GM23248 (cell line): ENCODE measurements around the gene C19orf25. TPM values are rescaled to one million over a fixed set of nuclear protein-coding genes. Genes with fewer than 3 reads are reported as not detected.

Experiments
- DNase-seq: peaks from one replicate; pipeline ENCODE4 v3.0.0-alpha.2; 2015
- H2AFZ ChIP-seq: fragments of 200-600 bp; sonication (generic); 2 replicates; pipeline ENCODE4 v1.6.1; 2016; ENCODE audit warnings: antibody characterized with exemption
- H3F3A ChIP-seq: fragments of 200-600 bp; sonication (generic); 2 replicates; pipeline ENCODE4 v1.6.1; 2016; ENCODE audit warnings: mild to moderate bottlenecking, antibody characterized with exemption, mixed run types; ENCODE audit not compliant: insufficient read depth
- H3K27ac ChIP-seq: fragments of 200-600 bp; sonication (generic); 2 replicates; pipeline ENCODE4 v1.5.1; 2016; ENCODE audit warnings: mild to moderate bottlenecking
- H3K27me3 ChIP-seq: fragments of 200-600 bp; sonication (generic); replicated peaks from 2 replicates; pipeline ENCODE4 v1.6.1; 2016; ENCODE audit warnings: mild to moderate bottlenecking; ENCODE audit not compliant: insufficient read depth
- H3K36me3 ChIP-seq: fragments of 200-600 bp; sonication (generic); 2 replicates; pipeline ENCODE4 v1.6.1; 2016; ENCODE audit warnings: low read depth, mild to moderate bottlenecking
- H3K4me1 ChIP-seq: fragments of 200-600 bp; sonication (generic); 2 replicates; pipeline ENCODE4 v1.6.1; 2016; ENCODE audit warnings: mild to moderate bottlenecking; ENCODE audit not compliant: insufficient read depth
- H3K4me2 ChIP-seq: fragments of 200-600 bp; sonication (generic); one replicate; pipeline ENCODE4 v1.6.1; 2016; ENCODE audit warnings: mild to moderate bottlenecking; ENCODE audit not compliant: unreplicated experiment
- H3K4me3 ChIP-seq: fragments of 200-600 bp; sonication (generic); 2 replicates; pipeline ENCODE4 v1.5.1; 2016; ENCODE audit warnings: mild to moderate bottlenecking
- H3K79me2 ChIP-seq: fragments of 200-600 bp; sonication (generic); 2 replicates; pipeline ENCODE4 v1.6.1; 2016; ENCODE audit warnings: mild to moderate bottlenecking; ENCODE audit not compliant: insufficient read depth
- H3K9ac ChIP-seq: fragments of 200-600 bp; sonication (generic); 2 replicates; pipeline ENCODE4 v1.6.1; 2016; ENCODE audit warnings: mild to moderate bottlenecking
- H3K9me2 ChIP-seq: fragments of 200-600 bp; sonication (generic); 2 replicates; pipeline ENCODE4 v1.6.1; 2016; ENCODE audit warnings: mixed run types, mild to moderate bottlenecking, moderate library complexity; ENCODE audit not compliant: insufficient read depth
- H3K9me3 ChIP-seq: fragments of 200-600 bp; sonication (generic); one replicate; pipeline ENCODE4 v1.6.1; 2017; ENCODE audit warnings: low read depth
- H4K20me1 ChIP-seq: fragments of 200-600 bp; sonication (generic); 2 replicates; pipeline ENCODE4 v1.6.0; 2016; ENCODE audit not compliant: insufficient read depth
- EZH2 ChIP-seq: fragments of 200-600 bp; sonication (generic); IDR thresholded peaks from 2 replicates; pipeline ENCODE4 v1.6.1; 2018; ENCODE audit warnings: antibody characterized with exemption, mild to moderate bottlenecking; ENCODE audit not compliant: insufficient read depth, poor library complexity, severe bottlenecking
- EZH2phosphoT487 ChIP-seq: fragments of 200-600 bp; sonication (generic); IDR thresholded peaks from 2 replicates; pipeline ENCODE4 v1.6.1; 2018; ENCODE audit warnings: antibody characterized with exemption, moderate library complexity, mild to moderate bottlenecking, low read depth; ENCODE audit not compliant: insufficient read depth
- WGBS, 2 experiments: methylation state at CpG; one replicate each; pipeline ENCODE4 v1.1.6; 2015 to 2017; ENCODE audit warnings: low lambda C conversion rate in 2 of 2, low coverage in 1 of 2; ENCODE audit errors: missing lambda C conversion rate in 2 of 2; 5-methylcytosine and 5-hydroxymethylcytosine counted together
- in situ Hi-C: fragments of 300-500 bp; cut with MboI; formaldehyde crosslinking; loops from 2 replicates; pipeline ENCODE4 v1.15.0; 2020
- polyA plus RNA-seq: library from polyadenylated mRNA; unstranded; fragments of >200 nt; fragmentation: Nextera tagmentation; extraction: Ambion mirVana; gene quantifications from 2 replicates; pipeline ENCODE4 v1.2.1, GENCODE V29; 2016
- total RNA-seq: library from RNA; depleted of rRNA; stranded (reverse); fragments of >200 nt; shearing (Covaris generic); gene quantifications from 2 replicates; pipeline ENCODE4 v1.2.3, GENCODE V29; 2014

C19orf25 gene
- total and polyA plus RNA-seq, 2 experiments from 2014 or later, result 34.7 to 35.9 TPM

GRCh38 chr19:1507763-1508506 lies 28.9 kb upstream of the C19orf25 start:
- Histone ChIP-seq H3K79me2 (peaks cover 7% of the 10 kb centered on the region; the same call in 1 of the 2 replicates), H3K4me2 (peak overlapping the region; percentile 42), H3K4me3 (peak overlapping the region; percentile 64), H2AFZ (peak overlapping the region; percentile 49), H4K20me1 (no peaks in the 10 kb centered on the region), H3F3A (peaks cover 14% of the 10 kb centered on the region; the same call in 1 of the 2 replicates), H3K9me3 (no peaks in the 10 kb centered on the region), H3K36me3 (no peaks in the 10 kb centered on the region), H3K9ac (peak overlapping the region; percentile 64), H3K27ac (peak overlapping the region; percentile 64), H3K4me1 (no peaks in the 10 kb centered on the region), H3K27me3 (no peaks in the 10 kb centered on the region), H3K9me2 (no peaks in the 10 kb centered on the region)
- 3 to 6% methylated on average over 36 to 41 of the region's 46 CpGs for WGBS, 2 experiments
- DNase-seq, result peak; percentile 98
- TF ChIP-seq EZH2, result no peak
- TF ChIP-seq EZH2phosphoT487, result no peak
- in situ Hi-C loops, result no loop called here

GRCh38 chr19:1507192-1507660 lies 28.2 kb upstream of the C19orf25 start:
- 61 to 64% methylated on average over 23 of the region's 23 CpGs for WGBS, 2 experiments
- H3K4me3 ChIP-seq, result 0 out of 2 replicates have a peak overlapping the region, but pooled peaks have one; percentile 10
- in situ Hi-C loops, result no loop called here

GRCh38 chr19:1505991-1506881 lies 27.2 kb upstream of the C19orf25 start:
- Histone ChIP-seq H3K27me3 (no peaks in the 10 kb centered on the region), H3K9me2 (no peaks in the 10 kb centered on the region), H3K4me1 (no peaks in the 10 kb centered on the region), H3K4me2 (no peak overlapping the region), H3K9ac (no peak overlapping the region), H4K20me1 (no peaks in the 10 kb centered on the region), H3K36me3 (no peaks in the 10 kb centered on the region), H2AFZ (no peak overlapping the region), H3K9me3 (no peaks in the 10 kb centered on the region), H3F3A (peaks cover 14% of the 10 kb centered on the region; the same call in 1 of the 2 replicates), H3K79me2 (no peaks in the 10 kb centered on the region), H3K4me3 (no peak overlapping the region), H3K27ac (no peak overlapping the region)
- 84 to 87% methylated on average over 37 to 45 of the region's 45 CpGs for WGBS, 2 experiments
- no peak for TF ChIP-seq EZH2
- no peak for TF ChIP-seq EZH2phosphoT487
- in situ Hi-C loops, result no loop called here
- no peak for DNase-seq

More at GRCh38 chr19:1507192-1507660, 28.2 kb upstream of the C19orf25 start:
- 0 out of 2 replicates have a peak overlapping the region, but pooled peaks have one; percentile 49 for H2AFZ ChIP-seq
- H3K9ac ChIP-seq, result peak overlapping the region; percentile 64
- peak overlapping the region; percentile 64 for H3K27ac ChIP-seq
- no peak for DNase-seq
- H3K4me1 ChIP-seq, result no peaks in the 10 kb centered on the region
- H3K27me3 ChIP-seq, result no peaks in the 10 kb centered on the region
- H3K9me3 ChIP-seq, result no peaks in the 10 kb centered on the region
- H3K9me2 ChIP-seq, result no peaks in the 10 kb centered on the region
- peaks cover 2% of the 10 kb centered on the region; the same call in 1 of the 2 replicates for H3K79me2 ChIP-seq
- H3K36me3 ChIP-seq, result no peaks in the 10 kb centered on the region
- no peaks in the 10 kb centered on the region for H4K20me1 ChIP-seq
- H3F3A ChIP-seq, result peaks cover 14% of the 10 kb centered on the region; the same call in 1 of the 2 replicates
- H3K4me2 ChIP-seq, result peak overlapping the region; percentile 42
- no peak for TF ChIP-seq EZH2
- no peak for TF ChIP-seq EZH2phosphoT487

- Histone ChIP-seq H3K36me3 (no peaks in the 10 kb centered on the region), H3K9me2 (no peaks in the 10 kb centered on the region), H3K27ac (no peak overlapping the region), H3K4me1 (no peaks in the 10 kb centered on the region), H4K20me1 (no peaks in the 10 kb centered on the region), H3K79me2 (no peaks in the 10 kb centered on the region), H2AFZ (no peak overlapping the region), H3K9me3 (no peaks in the 10 kb centered on the region), H3F3A (peaks cover 13% of the 10 kb centered on the region; the same call in 1 of the 2 replicates), H3K9ac (no peak overlapping the region), H3K4me2 (no peak overlapping the region), H3K27me3 (no peaks in the 10 kb centered on the region), H3K4me3 (no peak overlapping the region)
- DNase-seq, result no peak
- 76 to 78% methylated on average over 8 of the region's 8 CpGs for WGBS, 2 experiments
- TF ChIP-seq EZH2phosphoT487, result no peak
- no peak for TF ChIP-seq EZH2
- in situ Hi-C loops, result no loop called here
These were observed 26.0 kb upstream of the C19orf25 start for GRCh38 chr19:1505012-1505411.
